ENCODE data around the gene CACNG5.

Gene CACNG5

DNA sequence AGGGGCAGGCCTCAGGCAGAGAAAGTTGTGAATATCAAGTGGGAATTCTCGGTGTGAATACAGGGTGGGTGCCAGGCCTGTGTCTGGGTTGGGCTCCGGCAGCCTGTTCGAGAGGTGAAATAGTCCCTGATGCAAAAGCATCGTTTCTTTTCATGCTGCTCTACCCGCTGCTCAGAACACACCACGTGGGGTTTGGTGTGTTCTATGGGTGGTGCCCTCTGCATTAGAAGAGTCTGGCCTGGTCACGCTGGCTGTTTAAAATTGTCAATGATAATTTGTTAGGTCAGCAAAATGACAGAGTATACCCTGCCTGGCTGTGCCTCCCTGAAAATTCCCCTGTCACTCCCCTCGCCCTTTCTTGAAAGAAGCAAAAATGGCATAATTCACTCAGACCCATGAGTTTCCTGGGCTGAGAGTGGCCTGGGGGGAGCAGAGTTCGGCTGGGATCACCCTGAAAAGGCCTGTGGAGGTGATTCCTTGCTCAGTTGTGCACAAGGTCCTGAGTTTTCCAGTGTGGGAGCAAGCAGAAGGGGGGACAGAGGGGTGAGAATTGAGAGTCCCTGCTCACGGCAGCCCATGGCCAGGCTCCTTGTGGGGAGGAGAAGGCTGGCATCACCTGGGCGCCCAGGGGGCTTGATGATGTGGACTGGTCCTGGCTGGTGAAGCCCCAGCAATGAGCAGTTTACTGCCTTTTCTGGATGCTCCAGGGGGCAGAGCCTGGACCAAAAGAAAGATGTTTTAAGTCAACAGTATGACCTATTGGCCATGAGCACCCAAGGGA is 3.2 kb downstream of the CACNG5 start:
- H3K27me3 ChIP-seq (ENCODE audit: insufficient read depth, poor library complexity, severe bottlenecking) = peaks cover 12% of the 10 kb centered on the region

DNA sequence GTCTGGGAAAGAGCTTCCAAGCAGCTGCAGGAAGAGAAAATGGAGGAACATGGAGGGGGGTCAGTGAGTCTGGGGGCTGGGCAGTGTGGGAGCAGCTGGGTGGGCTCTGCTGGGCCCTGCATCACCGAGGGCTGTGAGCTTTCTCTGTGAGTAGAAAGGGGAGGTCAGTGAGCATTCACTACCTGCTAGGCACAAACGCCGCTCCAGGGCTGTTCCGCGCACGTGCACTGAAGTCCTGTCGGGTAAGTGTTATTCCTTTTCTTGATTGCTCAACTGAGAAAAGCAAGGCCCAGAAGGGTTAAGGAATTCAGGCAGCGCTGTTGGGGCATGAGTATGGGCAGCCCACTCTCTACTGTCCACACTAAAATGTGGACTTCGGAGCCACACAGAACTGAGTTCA is 4.7 kb downstream of the CACNG5 start:
- Histone ChIP-seq H3K27me3 (ENCODE audit: insufficient read depth, poor library complexity, severe bottlenecking) (peaks cover 12% of the 10 kb centered on the region), H3K27ac (replicated peaks) (no peak overlapping the region), H3K4me3 (replicated peaks; ENCODE audit: insufficient read depth, low read length) (no peak overlapping the region)
- DNase-seq (ENCODE audit: low read depth in 1 of 2, low spot score in 1 of 2) = no peak
- TF ChIP-seq REST (IDR thresholded peaks at IDR 0.05; ENCODE audit: insufficient replicate concordance, low read depth) (no peak), POLR2AphosphoS5 (IDR thresholded peaks at IDR 0.05; ENCODE audit: low read depth) (no peak), GABPA (IDR thresholded peaks at IDR 0.05; ENCODE audit: low read depth) (no peak), SPI1 (IDR thresholded peaks at IDR 0.05; ENCODE audit: borderline replicate concordance, low read depth) (no peak)
- TF ChIP-seq, protein P1, sequence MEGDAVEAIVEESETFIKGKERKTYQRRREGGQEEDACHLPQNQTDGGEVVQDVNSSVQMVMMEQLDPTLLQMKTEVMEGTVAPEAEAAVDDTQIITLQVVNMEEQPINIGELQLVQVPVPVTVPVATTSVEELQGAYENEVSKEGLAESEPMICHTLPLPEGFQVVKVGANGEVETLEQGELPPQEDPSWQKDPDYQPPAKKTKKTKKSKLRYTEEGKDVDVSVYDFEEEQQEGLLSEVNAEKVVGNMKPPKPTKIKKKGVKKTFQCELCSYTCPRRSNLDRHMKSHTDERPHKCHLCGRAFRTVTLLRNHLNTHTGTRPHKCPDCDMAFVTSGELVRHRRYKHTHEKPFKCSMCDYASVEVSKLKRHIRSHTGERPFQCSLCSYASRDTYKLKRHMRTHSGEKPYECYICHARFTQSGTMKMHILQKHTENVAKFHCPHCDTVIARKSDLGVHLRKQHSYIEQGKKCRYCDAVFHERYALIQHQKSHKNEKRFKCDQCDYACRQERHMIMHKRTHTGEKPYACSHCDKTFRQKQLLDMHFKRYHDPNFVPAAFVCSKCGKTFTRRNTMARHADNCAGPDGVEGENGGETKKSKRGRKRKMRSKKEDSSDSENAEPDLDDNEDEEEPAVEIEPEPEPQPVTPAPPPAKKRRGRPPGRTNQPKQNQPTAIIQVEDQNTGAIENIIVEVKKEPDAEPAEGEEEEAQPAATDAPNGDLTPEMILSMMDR (IDR thresholded peaks at IDR 0.05; ENCODE audit: insufficient read depth, low read length) = no peak

More for the DNA sequence above, 3.2 kb downstream of the CACNG5 start:
- Histone ChIP-seq H3K4me3 (replicated peaks; ENCODE audit: insufficient read depth, low read length) (no peak overlapping the region), H3K27ac (replicated peaks) (no peak overlapping the region)
- no peak for TF ChIP-seq SPI1 (IDR thresholded peaks at IDR 0.05; ENCODE audit: borderline replicate concordance, low read depth)
- TF ChIP-seq, protein P1 (IDR thresholded peaks at IDR 0.05; ENCODE audit: insufficient read depth, low read length) = no peak
- no peak for TF ChIP-seq GABPA (IDR thresholded peaks at IDR 0.05; ENCODE audit: low read depth)
- no peak for TF ChIP-seq REST (IDR thresholded peaks at IDR 0.05; ENCODE audit: insufficient replicate concordance, low read depth)
- TF ChIP-seq POLR2AphosphoS5 (IDR thresholded peaks at IDR 0.05; ENCODE audit: low read depth) = no peak
- DNase-seq (ENCODE audit: low read depth in 1 of 2, low spot score in 1 of 2) = no peak

DNA sequence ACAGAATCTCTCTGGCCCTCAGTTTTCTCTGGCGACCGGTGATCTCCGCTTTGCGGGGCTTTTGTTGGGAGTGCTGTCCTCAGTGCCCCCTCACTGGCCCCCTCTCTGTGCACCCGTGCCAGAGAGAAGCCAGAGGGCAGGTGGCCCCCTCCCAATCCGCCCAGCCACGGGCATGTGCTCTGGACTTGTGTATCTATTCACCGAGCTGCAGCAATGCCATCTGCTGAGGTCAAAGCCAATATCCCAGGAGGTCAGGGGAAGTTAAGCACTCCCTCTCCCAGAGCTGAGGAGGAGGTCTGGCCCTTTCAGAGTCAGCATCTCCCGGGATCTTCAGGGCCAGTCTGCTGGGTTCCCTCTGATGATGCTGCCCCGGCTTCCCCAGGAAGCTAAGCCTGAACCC is 5.1 kb downstream of the CACNG5 start:
- DNase-seq (ENCODE audit: low read depth in 1 of 2, low spot score in 1 of 2) = no peak

More for the DNA sequence above, 5.1 kb downstream of the CACNG5 start:
- H3K27me3 ChIP-seq (ENCODE audit: insufficient read depth, poor library complexity, severe bottlenecking) = peaks cover 10% of the 10 kb centered on the region
- TF ChIP-seq GABPA (IDR thresholded peaks at IDR 0.05; ENCODE audit: low read depth) (no peak), SPI1 (IDR thresholded peaks at IDR 0.05; ENCODE audit: borderline replicate concordance, low read depth) (no peak), POLR2AphosphoS5 (IDR thresholded peaks at IDR 0.05; ENCODE audit: low read depth) (no peak), REST (IDR thresholded peaks at IDR 0.05; ENCODE audit: insufficient replicate concordance, low read depth) (no peak)
- TF ChIP-seq, protein P1 (IDR thresholded peaks at IDR 0.05; ENCODE audit: insufficient read depth, low read length) = no peak
- no peak overlapping the region for H3K4me3 ChIP-seq (replicated peaks; ENCODE audit: insufficient read depth, low read length)
- no peak overlapping the region for H3K27ac ChIP-seq (replicated peaks)
